Psoas muscle (tissue), 8 donors: ENCODE data around the gene FRY. TPM values are rescaled to one million over a fixed set of nuclear protein-coding genes. Genes with fewer than 3 reads are reported as not detected.

Experiments
- ATAC-seq, 4 donors: fragments of 200-7000 bp; cut with Tn5 transposase; one replicate each; pipeline ENCODE4 v1.9.1; 2020; ENCODE audit warnings: moderate library complexity in 3 of 4, mild to moderate bottlenecking in 2 of 4
- DNase-seq, 2 donors: peaks; one replicate each; pipeline ENCODE4 v3.0.0-alpha.2; 2020
- H3K27ac ChIP-seq: fragments of 200-600 bp; one replicate; pipeline ENCODE4 v1.8.0; 2022
- H3K27me3 ChIP-seq, 3 donors: fragments of 200-600 bp in 1 of 3; one replicate each; pipeline versions ENCODE4 v1.6.1 to v1.8.0; 2013 to 2022; ENCODE audit warnings: low read length in 2 of 3, mild to moderate bottlenecking in 2 of 3, moderate library complexity in 1 of 3; ENCODE audit not compliant: insufficient read depth in 3 of 3
- H3K36me3 ChIP-seq, 2 donors: fragments of 200-600 bp in 1 of 2; one replicate each; pipeline versions ENCODE4 v1.6.1 to v1.8.0; 2013 to 2022; ENCODE audit warnings: low read depth in 1 of 2, mild to moderate bottlenecking in 1 of 2, moderate library complexity in 1 of 2; ENCODE audit not compliant: insufficient read depth in 1 of 2
- H3K4me1 ChIP-seq: fragments of 200-600 bp; one replicate; pipeline ENCODE4 v1.8.0; 2022
- H3K4me3 ChIP-seq: fragments of 200-600 bp; one replicate; pipeline ENCODE4 v1.8.0; 2022; ENCODE audit warnings: mild to moderate bottlenecking
- H3K9me3 ChIP-seq: fragments of 200-600 bp; one replicate; pipeline ENCODE4 v1.8.0; 2022
- WGBS, 3 donors: extraction: QIAGEN DNeasy Blood & Tissue Kit; methylation state at CpG; one replicate each; pipeline versions ENCODE4 v1.1.6 to v1.1.7; 2013; 5-methylcytosine and 5-hydroxymethylcytosine counted together
- intact Hi-C, 2 donors: fragments of 100-400 bp; cut with DNase I; formaldehyde crosslinking; loops; one replicate each; pipeline versions ENCODE4 v1.11.0 to v1.14.2; 2022
- polyA plus RNA-seq, 3 donors: library from polyadenylated mRNA; stranded (reverse); fragments of 200-250 nt; gene quantifications; one replicate each; pipeline ENCODE4 v1.2.3, GENCODE V29; 2013
- total RNA-seq, 4 donors: library from RNA; stranded (reverse); fragmentation: NEBNext Ultra II Directional in 2 of 4; extraction: Animal tissue kit (Norgen Biotek cat#: 25700) in 2 of 4; gene quantifications; one replicate each; pipeline versions ENCODE4 v1.2.1 to v1.2.4, GENCODE V29; 2021 to 2023
- TF ChIP-seq, protein P1 (sequence below): fragments of 200-600 bp; IDR thresholded peaks from one replicate; pipeline ENCODE4 v1.8.0; 2022; ENCODE audit warnings: antibody characterized with exemption
- donor health status: healthy with polysubstance abuse.
- donor health status: DM: no; HTN: no; CAD: no; lungs with moderate emphysema.
- donor health status: Bipolar disorder and iron deficiency.
- donor health status: healthy.
- donor health status: DM: yes; HTN: yes; CAD: no.
- donor health status: DM: no; HTN: no; CAD: no.
- donor health status: DM: no; HTN: no; CAD: no.
- donor health status: DM: yes; HTN: yes; CAD: no.

The FRY gene
- total and polyA plus RNA-seq, 7 donors: 7.1 to 56.9 (median 24.0) TPM

DNA sequence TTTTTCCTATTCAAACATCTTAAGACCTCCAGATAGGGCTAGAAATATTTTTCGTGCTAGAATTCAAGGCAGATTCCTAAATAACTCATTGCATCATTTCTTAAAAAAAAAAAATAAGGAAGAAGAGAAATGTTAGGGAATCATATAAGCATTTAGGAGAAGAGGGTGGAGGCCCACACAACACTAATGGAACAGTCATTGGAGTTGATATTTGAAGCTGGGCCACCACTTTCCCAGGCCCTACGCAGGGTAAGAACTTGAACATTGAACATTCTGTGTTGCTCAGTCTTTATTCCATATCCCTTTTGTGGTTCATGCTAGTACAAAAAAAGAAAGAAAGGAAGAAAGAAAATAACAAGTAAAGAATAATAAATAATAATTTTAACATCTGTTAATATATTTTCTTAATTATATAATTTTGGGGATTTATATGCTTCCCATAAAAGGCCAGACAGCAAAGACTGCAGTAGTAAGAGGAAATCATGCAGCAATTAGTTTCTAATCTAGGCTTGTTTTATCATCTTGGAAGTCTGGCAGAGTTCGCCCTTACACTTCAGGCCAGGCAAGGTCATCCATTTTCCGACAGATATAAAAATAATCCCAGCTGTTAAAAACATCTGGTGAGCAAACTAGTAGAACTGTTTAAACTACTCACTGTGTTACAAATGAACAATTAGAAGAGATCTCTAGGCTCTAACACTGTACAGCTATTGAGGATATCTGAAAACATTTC lies 127.7 kb downstream of the FRY start:
- Histone ChIP-seq H3K4me3 (no peak overlapping the region), H3K36me3 (peaks cover 5 to 48% of the 10 kb centered on the region in 2 donors), H3K27ac (peak overlapping the region; percentile 44), H3K27me3 (no peaks in the 10 kb centered on the region), H3K9me3 (no peaks in the 10 kb centered on the region), H3K4me1 (peaks cover 15% of the 10 kb centered on the region)
- DNase-seq: no peak
- TF ChIP-seq, protein P1, sequence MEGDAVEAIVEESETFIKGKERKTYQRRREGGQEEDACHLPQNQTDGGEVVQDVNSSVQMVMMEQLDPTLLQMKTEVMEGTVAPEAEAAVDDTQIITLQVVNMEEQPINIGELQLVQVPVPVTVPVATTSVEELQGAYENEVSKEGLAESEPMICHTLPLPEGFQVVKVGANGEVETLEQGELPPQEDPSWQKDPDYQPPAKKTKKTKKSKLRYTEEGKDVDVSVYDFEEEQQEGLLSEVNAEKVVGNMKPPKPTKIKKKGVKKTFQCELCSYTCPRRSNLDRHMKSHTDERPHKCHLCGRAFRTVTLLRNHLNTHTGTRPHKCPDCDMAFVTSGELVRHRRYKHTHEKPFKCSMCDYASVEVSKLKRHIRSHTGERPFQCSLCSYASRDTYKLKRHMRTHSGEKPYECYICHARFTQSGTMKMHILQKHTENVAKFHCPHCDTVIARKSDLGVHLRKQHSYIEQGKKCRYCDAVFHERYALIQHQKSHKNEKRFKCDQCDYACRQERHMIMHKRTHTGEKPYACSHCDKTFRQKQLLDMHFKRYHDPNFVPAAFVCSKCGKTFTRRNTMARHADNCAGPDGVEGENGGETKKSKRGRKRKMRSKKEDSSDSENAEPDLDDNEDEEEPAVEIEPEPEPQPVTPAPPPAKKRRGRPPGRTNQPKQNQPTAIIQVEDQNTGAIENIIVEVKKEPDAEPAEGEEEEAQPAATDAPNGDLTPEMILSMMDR: no peak
- intact Hi-C loops: no loop called here
- peak; percentile 40 to 71 (median 62) for ATAC-seq
- WGBS, 3 donors: 25 to 35% (median 28%) methylated on average over 4 of the region's 4 CpGs

DNA sequence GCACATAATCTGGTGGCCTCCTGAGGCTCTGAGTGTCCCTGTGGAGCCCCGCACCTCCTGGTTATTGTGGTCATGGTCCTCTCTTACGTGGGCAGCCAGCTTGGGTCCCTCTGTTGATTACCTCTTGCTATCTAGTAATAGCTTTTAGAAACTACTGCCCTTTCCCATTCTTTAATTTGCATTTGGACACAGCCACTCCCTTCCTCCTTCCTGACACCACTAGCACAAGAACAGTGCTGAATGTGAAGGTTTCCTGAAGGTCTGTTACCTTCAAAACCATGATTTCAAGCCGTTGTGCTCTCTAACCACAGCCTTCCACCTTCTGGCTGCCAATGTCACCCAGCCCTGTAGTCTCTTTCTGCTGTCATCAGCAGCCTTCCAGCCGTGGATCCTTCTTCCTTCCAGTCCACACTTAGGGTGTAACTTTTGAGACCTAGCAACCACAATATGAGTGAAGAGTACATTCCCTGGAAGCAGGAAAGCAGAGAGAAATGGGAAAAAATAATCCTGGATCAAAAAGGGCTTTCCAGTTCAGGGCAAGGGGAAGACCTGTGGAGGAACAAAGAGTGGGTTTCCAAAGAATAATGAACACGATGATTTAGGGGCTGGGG lies 130.9 kb downstream of the FRY start:
- H3K36me3 ChIP-seq: peaks cover 5 to 31% of the 10 kb centered on the region in 2 donors
- intact Hi-C loops: no loop called here
- no peak for ATAC-seq
- no peak overlapping the region for H3K27ac ChIP-seq
- H3K4me3 ChIP-seq: no peak overlapping the region
- no peak for DNase-seq
- WGBS, 3 donors: 80 to 89% (median 87%) methylated on average over 5 of the region's 5 CpGs
- H3K9me3 ChIP-seq: no peaks in the 10 kb centered on the region
- peaks cover 15% of the 10 kb centered on the region for H3K4me1 ChIP-seq
- TF ChIP-seq, protein P1: no peak
- H3K27me3 ChIP-seq: no peaks in the 10 kb centered on the region

DNA sequence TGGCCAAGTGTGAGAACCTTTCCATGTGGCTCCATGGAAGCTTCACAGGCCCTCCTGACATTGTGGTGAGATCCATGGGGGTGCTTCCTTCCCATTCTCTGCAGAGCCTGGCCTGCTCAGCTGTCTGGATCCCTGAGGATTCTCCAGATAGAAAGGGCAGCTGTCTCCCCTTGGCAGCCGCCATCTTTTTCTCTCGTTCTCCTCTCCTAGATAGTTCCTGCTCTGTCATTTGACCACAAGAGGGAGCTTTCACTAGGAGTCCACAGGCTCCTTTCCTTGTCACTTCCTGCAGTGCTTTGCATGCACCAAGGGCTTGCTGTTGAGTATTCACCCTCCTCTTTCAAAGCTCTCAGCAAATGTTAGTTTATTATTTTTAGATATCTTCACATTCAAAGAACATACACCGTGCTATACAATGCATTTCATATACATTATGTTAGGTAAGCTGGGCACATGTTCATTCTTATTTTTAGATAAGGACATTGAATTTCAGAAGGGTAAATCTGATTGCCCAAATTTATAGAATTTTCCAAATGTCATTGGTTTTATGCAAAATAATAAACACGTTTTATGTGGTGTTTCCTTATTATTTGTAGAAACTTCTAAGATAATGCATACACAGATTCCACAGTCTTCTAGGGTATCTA lies 133.2 kb downstream of the FRY start:
- 62 to 76% (median 71%) methylated on average over 4 of the region's 4 CpGs for WGBS, 3 donors
- ATAC-seq: peak; percentile 58 to 84 (median 78)
- Histone ChIP-seq H3K9me3 (no peaks in the 10 kb centered on the region), H3K4me3 (no peak overlapping the region), H3K36me3 (peaks cover 5 to 36% of the 10 kb centered on the region in 2 donors), H3K27ac (no peak overlapping the region), H3K27me3 (no peaks in the 10 kb centered on the region), H3K4me1 (peaks cover 8% of the 10 kb centered on the region)
- intact Hi-C loops: no loop called here
- no peak for DNase-seq
- TF ChIP-seq, protein P1: peak; percentile 51

DNA sequence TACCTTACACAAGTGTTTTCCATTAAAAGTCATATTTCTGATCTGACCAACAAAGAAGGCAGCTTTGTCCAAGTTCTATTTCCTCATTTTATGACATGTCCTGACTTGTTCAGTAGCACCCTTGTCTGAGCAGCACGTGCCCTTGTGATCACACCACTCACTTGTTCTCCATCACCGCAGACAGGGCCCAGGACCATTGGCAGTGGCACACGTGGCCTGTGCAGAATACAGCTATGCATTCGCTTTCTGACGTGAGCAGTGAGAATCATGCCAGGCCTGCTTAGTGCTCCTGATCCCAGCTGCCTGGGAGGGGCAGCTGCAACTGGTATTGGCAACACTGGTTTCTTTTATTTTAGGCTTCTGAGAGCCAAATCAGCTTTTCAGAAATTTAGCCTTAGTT lies 134.2 kb downstream of the FRY start:
- H3K27ac ChIP-seq: no peak overlapping the region
- DNase-seq (no peak), ATAC-seq (peak in 1 of 4 donors; percentile 24)
- H3K9me3 ChIP-seq: no peaks in the 10 kb centered on the region
- intact Hi-C loops: no loop called here
- H3K27me3 ChIP-seq: no peaks in the 10 kb centered on the region
- H3K36me3 ChIP-seq: peaks cover 5 to 36% of the 10 kb centered on the region in 2 donors
- WGBS, 3 donors: 40 to 68% (median 55%) methylated on average over 5 of the region's 5 CpGs
- H3K4me3 ChIP-seq: no peak overlapping the region
- H3K4me1 ChIP-seq: peaks cover 6% of the 10 kb centered on the region
- TF ChIP-seq, protein P1: no peak
